Right lung (tissue), 5 donors: ENCODE data around the gene NUDT22. TPM values are rescaled to one million over a fixed set of nuclear protein-coding genes. Genes with fewer than 3 reads are reported as not detected.

Source experiments
- DNase-seq, 2 donors: peaks; one replicate each; pipeline ENCODE4 v3.0.0-alpha.2; 2013
- polyA plus RNA-seq, 5 donors: library from polyadenylated mRNA; unstranded; fragments of 120-200 nt; gene quantifications; one replicate each; pipeline versions ENCODE4 v1.2.1 to v1.2.3, GENCODE V29; 2013; ENCODE audit warnings: inconsistent platforms in 1 of 5, low replicate concordance in 1 of 5; ENCODE audit not compliant: insufficient read length in 5 of 5, insufficient read depth in 1 of 5

The NUDT22 gene
- polyA plus RNA-seq, 5 donors = 16.5 to 29.4 (median 17.8) TPM

- DNase-seq = no peak
These were observed 28.3 kb downstream of the NUDT22 start for GRCh38 chr11:64254326-64254725.

GRCh38 chr11:64255135-64256128 is 29.4 kb downstream of the NUDT22 start:
- DNase-seq = no peak

- DNase-seq = no peak
These were observed 30.2 kb downstream of the NUDT22 start for GRCh38 chr11:64256300-64256699.

GRCh38 chr11:64258356-64258755 is 32.3 kb downstream of the NUDT22 start:
- no peak for DNase-seq

- DNase-seq = no peak
These were observed 33.0 kb downstream of the NUDT22 start for GRCh38 chr11:64258946-64259532.

GRCh38 chr11:64259533-64260067 is 33.5 kb downstream of the NUDT22 start:
- no peak for DNase-seq

GRCh38 chr11:64260147-64260708 is 34.2 kb downstream of the NUDT22 start:
- no peak for DNase-seq

GRCh38 chr11:64261556-64262080 is 35.5 kb downstream of the NUDT22 start:
- DNase-seq = no peak

- DNase-seq = no peak
These were observed 36.4 kb downstream of the NUDT22 start for GRCh38 chr11:64262271-64263002.

- DNase-seq = no peak
These were observed 37.2 kb downstream of the NUDT22 start for GRCh38 chr11:64263021-64263946.

- no peak for DNase-seq
These were observed 37.9 kb downstream of the NUDT22 start for GRCh38 chr11:64263947-64264317.

- no peak for DNase-seq
These were observed 38.3 kb downstream of the NUDT22 start for GRCh38 chr11:64264371-64264852.

GRCh38 chr11:64265176-64266160 is 39.4 kb downstream of the NUDT22 start:
- no peak for DNase-seq

GRCh38 chr11:64266339-64266738 is 40.3 kb downstream of the NUDT22 start:
- no peak for DNase-seq

GRCh38 chr11:64267207-64267945 is 41.3 kb downstream of the NUDT22 start:
- DNase-seq = no peak

GRCh38 chr11:64268025-64268892 is 42.2 kb downstream of the NUDT22 start:
- peak; percentile 45 to 55 for DNase-seq

- DNase-seq = no peak
These were observed 42.9 kb downstream of the NUDT22 start for GRCh38 chr11:64268893-64269539.
